HCT116 (cell line): Measurements from ENCODE around the gene TCF7L1. TPM values are rescaled to one million over a fixed set of nuclear protein-coding genes. Genes with fewer than 3 reads are reported as not detected.

ENCODE experiments used
- ATAC-seq: fragments of 200-7000 bp; cut with Tn5 transposase; 2 replicates; pipeline ENCODE4 v1.9.1; 2020; ENCODE audit warnings: mild to moderate bottlenecking, moderate library complexity
- BruUV-seq: library from RNA; stranded (reverse); fragments of 400-500 nt; replicated peaks from 2 replicates; lab custom pipeline; 2021; lab: Mats Ljungman, UMichigan
- CTCF ChIA-PET: fragments of 300-600 bp; sonication (Branson Sonifier 250); formaldehyde crosslinking; loops from one replicate; lab custom pipeline; 2021; ENCODE audit warnings: antibody characterized with exemption; lab: Charles Lee
- POLR2A ChIA-PET: fragments of 300-600, 350-600 bp; sonication (Branson Sonifier 250); formaldehyde crosslinking; loops from one replicate; lab custom pipeline; 2021; ENCODE audit warnings: antibody characterized with exemption; lab: Charles Lee
- RAD21 ChIA-PET, 2 experiments: fragments of 300-600 bp; sonication (Branson Sonifier 250); formaldehyde crosslinking; loops; one replicate each; lab custom pipeline; 2023; ENCODE audit warnings: low total read pairs in 2 of 2; ENCODE audit not compliant: uncharacterized antibody in 2 of 2, unreplicated experiment in 2 of 2, low non-redundant PET in 1 of 2; lab: Charles Lee
- DNase-seq: peaks from one replicate; pipeline ENCODE4 v3.0.0-alpha.2; 2010; ENCODE audit warnings: low read depth, low spot score
- H2AFZ ChIP-seq: fragments of 200-600 bp; shearing (Covaris generic), sonication (generic); 2 replicates; pipeline ENCODE4 v1.6.1; 2017; ENCODE audit warnings: low read depth, mixed run types, mixed read lengths, antibody characterized with exemption, low read length; ENCODE audit not compliant: poor library complexity, severe bottlenecking
- H3K27ac ChIP-seq: 2 replicates; pipeline ENCODE4 v1.5.1; 2012; ENCODE audit warnings: low read depth, low read length
- H3K27me3 ChIP-seq: fragments of 200-600 bp; sonication (generic); 2 replicates; pipeline ENCODE4 v1.6.1; 2016; ENCODE audit warnings: mixed run types, low read length, mixed read lengths; ENCODE audit not compliant: insufficient read depth
- H3K36me3 ChIP-seq, 2 experiments: fragments of 200-500 bp in 1 of 2; fragments of 200-600 bp in 1 of 2; sonication (Bioruptor generic) in 1 of 2; sonication (generic) in 1 of 2; 2 replicates each; pipeline versions ENCODE4 v1.5.1 to v1.6.1; 2014 to 2016; ENCODE audit warnings: low read length in 2 of 2, inconsistent platforms in 1 of 2, mixed read lengths in 1 of 2, mixed run types in 1 of 2; ENCODE audit not compliant: insufficient read depth in 2 of 2, control insufficient read depth in 1 of 2
- H3K4me1 ChIP-seq, 2 experiments: fragments of 200-600 bp in 1 of 2; sonication (generic) in 1 of 2; 2 replicates each; pipeline versions ENCODE4 v1.5.1 to v1.6.1; 2012 to 2017; ENCODE audit warnings: low read length in 2 of 2, inconsistent platforms in 1 of 2, mild to moderate bottlenecking in 1 of 2, mixed read lengths in 1 of 2, mixed run types in 1 of 2, moderate library complexity in 1 of 2; ENCODE audit not compliant: insufficient read depth in 2 of 2, control insufficient read depth in 1 of 2
- H3K4me2 ChIP-seq: fragments of 200-600 bp; sonication (generic); 2 replicates; pipeline ENCODE4 v1.6.1; 2017; ENCODE audit warnings: mixed run types, low read length, mixed read lengths
- H3K4me3 ChIP-seq, 2 experiments: fragments of 200-600 bp in 1 of 2; sonication (generic) in 1 of 2; replicated peaks in 1 of 2; 2 replicates each; pipeline ENCODE4 v1.5.1; 2011 to 2016; ENCODE audit warnings: low read length in 2 of 2, control low read depth in 1 of 2, low read depth in 1 of 2, mild to moderate bottlenecking in 1 of 2, mixed read lengths in 1 of 2, mixed run types in 1 of 2
- H3K79me2 ChIP-seq: fragments of 200-600 bp; sonication (generic); 2 replicates; pipeline ENCODE4 v1.6.1; 2017; ENCODE audit warnings: mild to moderate bottlenecking, mixed run types, low read length, moderate library complexity, mixed read lengths; ENCODE audit not compliant: insufficient read depth
- H3K9ac ChIP-seq: fragments of 200-600 bp; sonication (generic); 2 replicates; pipeline ENCODE4 v1.6.1; 2016; ENCODE audit warnings: low read length, mixed read lengths
- H3K9me2 ChIP-seq: fragments of 200-600 bp; sonication (generic), shearing (Covaris generic); 2 replicates; pipeline ENCODE4 v1.6.1; 2017; ENCODE audit warnings: mixed run types, mild to moderate bottlenecking, moderate library complexity; ENCODE audit not compliant: insufficient read depth
- H3K9me3 ChIP-seq, 2 experiments: fragments of 200-500 bp in 1 of 2; fragments of 200-600 bp in 1 of 2; sonication (Bioruptor generic) in 1 of 2; sonication (generic) in 1 of 2; 2 replicates each; pipeline ENCODE4 v1.6.1; 2014 to 2017; ENCODE audit warnings: low read length in 2 of 2, mixed read lengths in 2 of 2, inconsistent platforms in 1 of 2, low read depth in 1 of 2, mild to moderate bottlenecking in 1 of 2, mixed run types in 1 of 2, moderate library complexity in 1 of 2; ENCODE audit not compliant: control insufficient read depth in 1 of 2, insufficient read depth in 1 of 2
- H4K20me1 ChIP-seq: fragments of 200-600 bp; sonication (generic), shearing (Covaris generic); 2 replicates; pipeline ENCODE4 v1.6.1; 2017; ENCODE audit warnings: mixed run types, mild to moderate bottlenecking, moderate library complexity; ENCODE audit not compliant: insufficient read depth
- CBX3 ChIP-seq: IDR thresholded peaks from 2 replicates; pipeline ENCODE4 v1.6.1; 2012; ENCODE audit warnings: low read depth
- CEBPB ChIP-seq: IDR thresholded peaks from 2 replicates; pipeline ENCODE4 v1.6.1; 2012; ENCODE audit warnings: low read depth
- EGR1 ChIP-seq: IDR thresholded peaks from 2 replicates; pipeline ENCODE4 v1.6.1; 2012; ENCODE audit warnings: low read depth
- EZH2 ChIP-seq: fragments of 200-600 bp; sonication (generic); IDR thresholded peaks from 2 replicates; pipeline ENCODE4 v1.6.1; 2017; ENCODE audit warnings: antibody characterized with exemption, mixed run types
- FOSL1 ChIP-seq: IDR thresholded peaks from 2 replicates; pipeline ENCODE4 v1.6.1; 2012; ENCODE audit warnings: low read depth
- JUND ChIP-seq: IDR thresholded peaks from 2 replicates; pipeline ENCODE4 v1.6.1; 2012
- MAX ChIP-seq: IDR thresholded peaks from 2 replicates; pipeline ENCODE4 v1.6.1; 2012
- POLR2A ChIP-seq: IDR thresholded peaks from 2 replicates; pipeline ENCODE4 v1.7.0; 2011; ENCODE audit warnings: borderline replicate concordance; ENCODE audit not compliant: insufficient read depth, insufficient read length; ENCODE audit errors: extremely low read depth
- POLR2AphosphoS5 ChIP-seq: IDR thresholded peaks from 2 replicates; pipeline ENCODE4 v1.6.1; 2011; ENCODE audit warnings: mild to moderate bottlenecking, low read depth, low read length, moderate library complexity
- RAD21 ChIP-seq: IDR thresholded peaks from 2 replicates; pipeline ENCODE4 v1.6.1; 2012; ENCODE audit warnings: low read depth, mild to moderate bottlenecking
- SIN3A ChIP-seq: IDR thresholded peaks from 2 replicates; pipeline ENCODE4 v1.6.1; 2012; ENCODE audit warnings: low read depth
- SP1 ChIP-seq: IDR thresholded peaks from 2 replicates; pipeline ENCODE4 v1.6.1; 2012; ENCODE audit warnings: low read depth
- SRF ChIP-seq: IDR thresholded peaks from 2 replicates; pipeline ENCODE4 v1.6.1; 2012; ENCODE audit warnings: low read depth
- TCF7L2 ChIP-seq: IDR thresholded peaks from 2 replicates; pipeline ENCODE4 v1.7.0; 2011; ENCODE audit warnings: borderline replicate concordance, inconsistent platforms; ENCODE audit not compliant: insufficient read depth, insufficient read length; ENCODE audit errors: extremely low read depth
- YY1 ChIP-seq: IDR thresholded peaks from 2 replicates; pipeline ENCODE4 v1.6.1; 2011; ENCODE audit warnings: low read length, low read depth, moderate library complexity, mild to moderate bottlenecking; ENCODE audit not compliant: insufficient replicate concordance; ENCODE audit errors: extremely low read depth
- ZBTB33 ChIP-seq: IDR thresholded peaks from 2 replicates; pipeline ENCODE4 v1.6.1; 2011; ENCODE audit warnings: mild to moderate bottlenecking, low read length, moderate library complexity; ENCODE audit not compliant: insufficient replicate concordance; ENCODE audit errors: extremely low read depth
- ZFX ChIP-seq: fragments of 450-650 bp; IDR thresholded peaks from 2 replicates; pipeline ENCODE4 v1.6.1; 2017
- intact Hi-C: fragments of 100-400 bp; cut with micrococcal nuclease; formaldehyde crosslinking; loops from 2 replicates; pipeline ENCODE4 v1.10.0; 2022
- total RNA-seq: library from RNA; stranded (reverse); gene quantifications from one replicate; pipeline ENCODE4 v1.2.1, GENCODE V29; 2021; ENCODE audit not compliant: unreplicated experiment
- TF ChIP-seq, protein P1 (sequence below): IDR thresholded peaks from 2 replicates; pipeline ENCODE4 v1.6.1; 2012; ENCODE audit warnings: low read depth

The TCF7L1 gene
- total RNA-seq, 1 experiment from 2014 or later, result 10.3 TPM

- no peaks in the 10 kb centered on the region for H3K36me3 ChIP-seq
- DNase-seq (no peak), ATAC-seq (no peak)
- ChIA-PET RAD21 (no interaction called here), CTCF (no interaction called here), POLR2A (no interaction called here)
- intact Hi-C loops, result no loop called here
- H3K9me3 ChIP-seq, result no peaks in the 10 kb centered on the region
- H3K27me3 ChIP-seq, result no peaks in the 10 kb centered on the region
- no peak overlapping the region for H3K4me2 ChIP-seq
- peaks cover 16 to 21% of the 10 kb centered on the region in 2 experiments for H3K4me1 ChIP-seq
- H3K9ac ChIP-seq, result no peak overlapping the region
- H3K79me2 ChIP-seq, result no peaks in the 10 kb centered on the region
- no peaks in the 10 kb centered on the region for H3K9me2 ChIP-seq
- no peak overlapping the region for H3K4me3 ChIP-seq
- TF ChIP-seq SIN3A (no peak), FOSL1 (no peak), TCF7L2 (no peak), EZH2 (no peak), POLR2A (no peak), CEBPB (no peak), POLR2AphosphoS5 (no peak), YY1 (no peak), MAX (no peak), CBX3 (no peak), ZFX (no peak), SRF (no peak), JUND (no peak), ZBTB33 (no peak), RAD21 (no peak), EGR1 (no peak), SP1 (no peak)
- TF ChIP-seq, protein P1, sequence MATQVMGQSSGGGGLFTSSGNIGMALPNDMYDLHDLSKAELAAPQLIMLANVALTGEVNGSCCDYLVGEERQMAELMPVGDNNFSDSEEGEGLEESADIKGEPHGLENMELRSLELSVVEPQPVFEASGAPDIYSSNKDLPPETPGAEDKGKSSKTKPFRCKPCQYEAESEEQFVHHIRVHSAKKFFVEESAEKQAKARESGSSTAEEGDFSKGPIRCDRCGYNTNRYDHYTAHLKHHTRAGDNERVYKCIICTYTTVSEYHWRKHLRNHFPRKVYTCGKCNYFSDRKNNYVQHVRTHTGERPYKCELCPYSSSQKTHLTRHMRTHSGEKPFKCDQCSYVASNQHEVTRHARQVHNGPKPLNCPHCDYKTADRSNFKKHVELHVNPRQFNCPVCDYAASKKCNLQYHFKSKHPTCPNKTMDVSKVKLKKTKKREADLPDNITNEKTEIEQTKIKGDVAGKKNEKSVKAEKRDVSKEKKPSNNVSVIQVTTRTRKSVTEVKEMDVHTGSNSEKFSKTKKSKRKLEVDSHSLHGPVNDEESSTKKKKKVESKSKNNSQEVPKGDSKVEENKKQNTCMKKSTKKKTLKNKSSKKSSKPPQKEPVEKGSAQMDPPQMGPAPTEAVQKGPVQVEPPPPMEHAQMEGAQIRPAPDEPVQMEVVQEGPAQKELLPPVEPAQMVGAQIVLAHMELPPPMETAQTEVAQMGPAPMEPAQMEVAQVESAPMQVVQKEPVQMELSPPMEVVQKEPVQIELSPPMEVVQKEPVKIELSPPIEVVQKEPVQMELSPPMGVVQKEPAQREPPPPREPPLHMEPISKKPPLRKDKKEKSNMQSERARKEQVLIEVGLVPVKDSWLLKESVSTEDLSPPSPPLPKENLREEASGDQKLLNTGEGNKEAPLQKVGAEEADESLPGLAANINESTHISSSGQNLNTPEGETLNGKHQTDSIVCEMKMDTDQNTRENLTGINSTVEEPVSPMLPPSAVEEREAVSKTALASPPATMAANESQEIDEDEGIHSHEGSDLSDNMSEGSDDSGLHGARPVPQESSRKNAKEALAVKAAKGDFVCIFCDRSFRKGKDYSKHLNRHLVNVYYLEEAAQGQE, result no peak
- no peak overlapping the region for H2AFZ ChIP-seq
- BruUV-seq, result no TSS peak
- H3K27ac ChIP-seq, result no peak overlapping the region
- H4K20me1 ChIP-seq, result no peaks in the 10 kb centered on the region
These were observed 120.7 kb downstream of the TCF7L1 start for GRCh38 chr2:85253890-85254289.
